Breast epithelium (tissue), 3 donors: ENCODE data around the gene CLASP2.

Experiments
- POLR2A ChIP-seq: fragments of 450-650 bp; IDR thresholded peaks from one replicate; pipeline ENCODE4 v1.6.1; 2016; ENCODE audit warnings: antibody characterized with exemption, mild to moderate bottlenecking, moderate library complexity
- POLR2AphosphoS5 ChIP-seq, 3 donors: sonication (generic); formaldehyde crosslinking; IDR thresholded peaks; one replicate each; pipeline ENCODE4 v1.6.1; 2017; ENCODE audit warnings: antibody characterized with exemption in 3 of 3
- TF ChIP-seq, protein P1 (sequence below), 3 donors: fragments of 450-650 bp; IDR thresholded peaks; one replicate each; pipeline ENCODE4 v1.5.1; 2016 to 2017; ENCODE audit warnings: antibody characterized with exemption in 3 of 3, mild to moderate bottlenecking in 3 of 3, moderate library complexity in 3 of 3

DNA sequence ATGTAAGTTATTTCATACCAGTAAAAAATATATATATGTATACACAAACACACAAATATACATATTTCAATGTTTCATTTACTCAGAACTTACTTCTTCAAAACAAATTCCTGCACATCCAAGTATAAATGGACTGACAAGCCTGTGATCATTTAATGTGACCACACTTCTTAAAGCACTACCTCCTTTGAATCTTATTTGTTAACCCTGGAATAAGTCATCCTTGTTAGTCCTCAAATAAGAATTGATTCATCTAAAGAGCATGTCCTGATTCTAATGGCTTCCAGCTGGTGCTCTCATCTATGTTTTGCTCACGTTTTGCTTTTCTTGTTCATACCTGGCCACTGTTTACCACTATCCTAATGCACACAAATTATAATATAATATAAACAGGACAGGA lies 173.9 kb downstream of the CLASP2 start:
- TF ChIP-seq, protein P1, sequence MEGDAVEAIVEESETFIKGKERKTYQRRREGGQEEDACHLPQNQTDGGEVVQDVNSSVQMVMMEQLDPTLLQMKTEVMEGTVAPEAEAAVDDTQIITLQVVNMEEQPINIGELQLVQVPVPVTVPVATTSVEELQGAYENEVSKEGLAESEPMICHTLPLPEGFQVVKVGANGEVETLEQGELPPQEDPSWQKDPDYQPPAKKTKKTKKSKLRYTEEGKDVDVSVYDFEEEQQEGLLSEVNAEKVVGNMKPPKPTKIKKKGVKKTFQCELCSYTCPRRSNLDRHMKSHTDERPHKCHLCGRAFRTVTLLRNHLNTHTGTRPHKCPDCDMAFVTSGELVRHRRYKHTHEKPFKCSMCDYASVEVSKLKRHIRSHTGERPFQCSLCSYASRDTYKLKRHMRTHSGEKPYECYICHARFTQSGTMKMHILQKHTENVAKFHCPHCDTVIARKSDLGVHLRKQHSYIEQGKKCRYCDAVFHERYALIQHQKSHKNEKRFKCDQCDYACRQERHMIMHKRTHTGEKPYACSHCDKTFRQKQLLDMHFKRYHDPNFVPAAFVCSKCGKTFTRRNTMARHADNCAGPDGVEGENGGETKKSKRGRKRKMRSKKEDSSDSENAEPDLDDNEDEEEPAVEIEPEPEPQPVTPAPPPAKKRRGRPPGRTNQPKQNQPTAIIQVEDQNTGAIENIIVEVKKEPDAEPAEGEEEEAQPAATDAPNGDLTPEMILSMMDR (IDR thresholded peaks at IDR 0.05), result no peak
- TF ChIP-seq POLR2A (no peak), POLR2AphosphoS5 (IDR thresholded peaks at IDR 0.05) (no peak)
